Measurements from ENCODE around the gene SLC25A34.

The SLC25A34 gene

GRCh38 chr1:15762546-15762945 is 26.5 kb downstream of the SLC25A34 start:
- no peak for TF ChIP-seq EZH2phosphoT487 (IDR thresholded peaks at IDR 0.05; ENCODE audit: borderline replicate concordance)
- TF ChIP-seq, protein P1, sequence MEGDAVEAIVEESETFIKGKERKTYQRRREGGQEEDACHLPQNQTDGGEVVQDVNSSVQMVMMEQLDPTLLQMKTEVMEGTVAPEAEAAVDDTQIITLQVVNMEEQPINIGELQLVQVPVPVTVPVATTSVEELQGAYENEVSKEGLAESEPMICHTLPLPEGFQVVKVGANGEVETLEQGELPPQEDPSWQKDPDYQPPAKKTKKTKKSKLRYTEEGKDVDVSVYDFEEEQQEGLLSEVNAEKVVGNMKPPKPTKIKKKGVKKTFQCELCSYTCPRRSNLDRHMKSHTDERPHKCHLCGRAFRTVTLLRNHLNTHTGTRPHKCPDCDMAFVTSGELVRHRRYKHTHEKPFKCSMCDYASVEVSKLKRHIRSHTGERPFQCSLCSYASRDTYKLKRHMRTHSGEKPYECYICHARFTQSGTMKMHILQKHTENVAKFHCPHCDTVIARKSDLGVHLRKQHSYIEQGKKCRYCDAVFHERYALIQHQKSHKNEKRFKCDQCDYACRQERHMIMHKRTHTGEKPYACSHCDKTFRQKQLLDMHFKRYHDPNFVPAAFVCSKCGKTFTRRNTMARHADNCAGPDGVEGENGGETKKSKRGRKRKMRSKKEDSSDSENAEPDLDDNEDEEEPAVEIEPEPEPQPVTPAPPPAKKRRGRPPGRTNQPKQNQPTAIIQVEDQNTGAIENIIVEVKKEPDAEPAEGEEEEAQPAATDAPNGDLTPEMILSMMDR (conservative IDR thresholded peaks at IDR 0.05; ENCODE audit: low read length) = no peak
- H3K9ac ChIP-seq (ENCODE audit: low read depth, low read length, poor library complexity, severe bottlenecking) = no peak overlapping the region
- H2AFZ ChIP-seq (ENCODE audit: low read length) = no peak overlapping the region
- H3K9me2 ChIP-seq (replicated peaks; ENCODE audit: low read depth, low read length) = no peaks in the 10 kb centered on the region
- no peaks in the 10 kb centered on the region for H3K4me1 ChIP-seq (ENCODE audit: insufficient read depth, low read length, poor library complexity, severe bottlenecking)
- H3K9me3 ChIP-seq (ENCODE audit: insufficient read depth, low read depth, low read length) = no peaks in the 10 kb centered on the region
- H3K36me3 ChIP-seq (ENCODE audit: insufficient read depth, low read length) = no peaks in the 10 kb centered on the region
- H3K79me2 ChIP-seq (ENCODE audit: insufficient read depth, low read length) = no peaks in the 10 kb centered on the region
- H3K27me3 ChIP-seq (ENCODE audit: insufficient read depth, low read length, poor library complexity, severe bottlenecking) = no peaks in the 10 kb centered on the region
- no peak overlapping the region for H3K4me3 ChIP-seq (ENCODE audit: low read length, poor library complexity, severe bottlenecking)
- H4K20me1 ChIP-seq (ENCODE audit: insufficient read depth, low read length, poor library complexity, severe bottlenecking) = no peaks in the 10 kb centered on the region
- H3F3A ChIP-seq (ENCODE audit: low read depth) = no peaks in the 10 kb centered on the region
- H3K4me2 ChIP-seq (ENCODE audit: low read depth, low read length, poor library complexity, severe bottlenecking) = no peak overlapping the region

DNA sequence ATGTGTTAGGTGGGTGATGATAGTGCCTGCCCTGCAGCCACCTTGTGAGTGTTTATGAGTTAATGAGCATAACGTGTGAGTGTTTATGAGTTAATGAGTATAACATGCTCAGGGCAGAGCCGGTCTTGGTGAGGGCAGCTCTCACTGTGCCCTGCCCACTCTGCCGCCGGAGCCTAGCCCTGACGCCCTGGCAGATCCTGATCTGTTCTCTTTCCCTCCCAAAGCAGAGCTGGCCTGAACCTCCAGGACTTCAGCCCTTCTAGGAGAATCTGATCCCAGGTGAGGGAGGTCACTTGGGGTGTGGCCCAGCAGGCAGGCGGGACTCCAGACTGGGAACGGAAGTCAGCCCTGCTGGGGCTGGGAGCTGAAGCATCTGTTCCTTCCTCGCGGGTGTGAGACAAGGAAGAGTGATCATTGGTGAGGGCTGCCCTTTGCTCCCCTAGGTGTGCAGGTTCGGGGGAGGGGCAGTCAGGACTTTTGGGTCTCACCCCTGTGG is 28.3 kb downstream of the SLC25A34 start:
- Histone ChIP-seq H3K79me2 (ENCODE audit: insufficient read depth, low read length) (no peaks in the 10 kb centered on the region), H4K20me1 (ENCODE audit: insufficient read depth, low read length, poor library complexity, severe bottlenecking) (no peaks in the 10 kb centered on the region), H3K9ac (ENCODE audit: low read depth, low read length, poor library complexity, severe bottlenecking) (no peak overlapping the region), H3F3A (ENCODE audit: low read depth) (no peaks in the 10 kb centered on the region), H3K4me1 (ENCODE audit: insufficient read depth, low read length, poor library complexity, severe bottlenecking) (no peaks in the 10 kb centered on the region), H2AFZ (ENCODE audit: low read length) (no peak overlapping the region), H3K27me3 (ENCODE audit: insufficient read depth, low read length, poor library complexity, severe bottlenecking) (no peaks in the 10 kb centered on the region), H3K36me3 (ENCODE audit: insufficient read depth, low read length) (no peaks in the 10 kb centered on the region), H3K4me2 (ENCODE audit: low read depth, low read length, poor library complexity, severe bottlenecking) (no peak overlapping the region), H3K9me2 (replicated peaks; ENCODE audit: low read depth, low read length) (no peaks in the 10 kb centered on the region), H3K9me3 (ENCODE audit: insufficient read depth, low read depth, low read length) (no peaks in the 10 kb centered on the region), H3K4me3 (ENCODE audit: low read length, poor library complexity, severe bottlenecking) (no peak overlapping the region)
- TF ChIP-seq, protein P1 (conservative IDR thresholded peaks at IDR 0.05; ENCODE audit: low read length) = no peak
- no peak for TF ChIP-seq EZH2phosphoT487 (IDR thresholded peaks at IDR 0.05; ENCODE audit: borderline replicate concordance)

DNA sequence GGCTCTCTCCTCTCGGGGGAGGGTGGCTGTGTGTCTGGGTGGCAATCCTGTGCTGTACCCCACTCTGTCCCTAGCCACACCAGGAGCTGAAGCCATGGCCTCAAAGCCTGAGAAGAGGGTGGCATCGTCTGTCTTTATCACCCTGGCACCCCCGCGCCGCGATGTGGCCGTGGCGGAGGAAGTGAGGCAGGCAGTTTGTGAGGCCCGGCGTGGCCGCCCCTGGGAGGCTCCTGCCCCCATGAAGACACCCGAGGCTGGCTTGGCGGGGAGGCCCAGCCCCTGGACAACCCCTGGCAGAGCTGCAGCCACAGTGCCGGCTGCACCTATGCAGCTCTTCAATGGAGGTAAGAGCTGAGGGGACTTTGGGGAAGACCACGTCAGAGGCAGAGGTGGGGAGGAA is 28.8 kb downstream of the SLC25A34 start:
- no peaks in the 10 kb centered on the region for H3F3A ChIP-seq (ENCODE audit: low read depth)
- H3K4me2 ChIP-seq (ENCODE audit: low read depth, low read length, poor library complexity, severe bottlenecking) = no peak overlapping the region
- H4K20me1 ChIP-seq (ENCODE audit: insufficient read depth, low read length, poor library complexity, severe bottlenecking) = no peaks in the 10 kb centered on the region
- no peaks in the 10 kb centered on the region for H3K79me2 ChIP-seq (ENCODE audit: insufficient read depth, low read length)
- no peaks in the 10 kb centered on the region for H3K4me1 ChIP-seq (ENCODE audit: insufficient read depth, low read length, poor library complexity, severe bottlenecking)
- H3K9me3 ChIP-seq (ENCODE audit: insufficient read depth, low read depth, low read length) = no peaks in the 10 kb centered on the region
- no peak for TF ChIP-seq EZH2phosphoT487 (IDR thresholded peaks at IDR 0.05; ENCODE audit: borderline replicate concordance)
- TF ChIP-seq, protein P1 (conservative IDR thresholded peaks at IDR 0.05; ENCODE audit: low read length) = no peak
- no peak overlapping the region for H2AFZ ChIP-seq (ENCODE audit: low read length)
- no peaks in the 10 kb centered on the region for H3K36me3 ChIP-seq (ENCODE audit: insufficient read depth, low read length)
- no peak overlapping the region for H3K4me3 ChIP-seq (ENCODE audit: low read length, poor library complexity, severe bottlenecking)
- H3K9ac ChIP-seq (ENCODE audit: low read depth, low read length, poor library complexity, severe bottlenecking) = no peak overlapping the region
- H3K27me3 ChIP-seq (ENCODE audit: insufficient read depth, low read length, poor library complexity, severe bottlenecking) = no peaks in the 10 kb centered on the region
- H3K9me2 ChIP-seq (replicated peaks; ENCODE audit: low read depth, low read length) = no peaks in the 10 kb centered on the region
